Type B pancreatic cell (in vitro differentiated cells): ENCODE results near the gene ERI2. TPM values are rescaled to one million over a fixed set of nuclear protein-coding genes. Genes with fewer than 3 reads are reported as not detected.
A peak's percentile ranks its signal among the peaks of the same experiment; 100 is the strongest.
"Not testable (repeated sequence)": the region's sequence is repeated elsewhere in the genome, so short reads cannot be mapped to it uniquely, and the experiment has no call there.

Experiments used
- DNase-seq: peaks from one replicate; pipeline ENCODE4 v3.0.0; 2021; ENCODE audit warnings: mixed read lengths; ENCODE audit not compliant: unreplicated experiment; ENCODE audit errors: extremely low spot score
- H3K27ac Mint-ChIP-seq: 2 replicates; pipeline ENCODE4 v1.8.0; 2021; ENCODE audit warnings: mild to moderate bottlenecking, mixed read lengths
- H3K27me3 Mint-ChIP-seq: 2 replicates; pipeline ENCODE4 v1.8.0; 2021; ENCODE audit warnings: mixed read lengths
- H3K36me3 Mint-ChIP-seq: 2 replicates; pipeline ENCODE4 v1.8.0; 2021; ENCODE audit warnings: mixed read lengths
- H3K4me1 Mint-ChIP-seq: one replicate; pipeline ENCODE4 v1.8.0; 2021; ENCODE audit warnings: mixed read lengths; ENCODE audit not compliant: unreplicated experiment
- H3K4me3 Mint-ChIP-seq: 2 replicates; pipeline ENCODE4 v1.8.0; 2021; ENCODE audit warnings: mild to moderate bottlenecking, mixed read lengths
- H3K9me3 Mint-ChIP-seq: 2 replicates; pipeline ENCODE4 v1.8.0; 2021; ENCODE audit warnings: mixed read lengths
- CTCF ChIP-seq: fragments of 200-600 bp; sonication (generic); conservative IDR thresholded peaks from 2 replicates; pipeline ENCODE4 v1.5.0; 2021; ENCODE audit warnings: antibody characterized with exemption, mild to moderate bottlenecking
- total RNA-seq: library from RNA; stranded (reverse); gene quantifications from 2 replicates; pipeline ENCODE4 v1.2.1, GENCODE V29; 2021; ENCODE audit warnings: low replicate concordance

ERI2 gene
- total RNA-seq, 1 donor from 2014 or later: 35.9 TPM

- no peak overlapping the region for H3K27ac Mint-ChIP-seq
- no peaks in the 10 kb centered on the region for H3K9me3 Mint-ChIP-seq
- no peak for DNase-seq
These were observed 8.5 kb upstream of the ERI2 start for GRCh38 chr16:20814784-20815183.

GRCh38 chr16:20812510-20812909 lies 6.2 kb upstream of the ERI2 start:
- no peak for TF ChIP-seq CTCF
- Mint-ChIP-seq H3K4me3 (no peak overlapping the region), H3K36me3 (peaks cover 7% of the 10 kb centered on the region), H3K4me1 (peaks cover 5% of the 10 kb centered on the region), H3K27me3 (no peaks in the 10 kb centered on the region), H3K9me3 (no peaks in the 10 kb centered on the region), H3K27ac (no peak overlapping the region)
- DNase-seq: no peak

More at GRCh38 chr16:20814784-20815183, 8.5 kb upstream of the ERI2 start:
- Mint-ChIP-seq H3K4me3 (no peak overlapping the region), H3K27me3 (no peaks in the 10 kb centered on the region), H3K36me3 (peaks cover 7% of the 10 kb centered on the region), H3K4me1 (peaks cover 5% of the 10 kb centered on the region)
- no peak for TF ChIP-seq CTCF

GRCh38 chr16:20811889-20812439 lies 5.7 kb upstream of the ERI2 start:
- no peak overlapping the region for H3K4me3 Mint-ChIP-seq
- H3K27me3 Mint-ChIP-seq: no peaks in the 10 kb centered on the region
- no peak overlapping the region for H3K27ac Mint-ChIP-seq
- no peaks in the 10 kb centered on the region for H3K9me3 Mint-ChIP-seq
- peaks cover 5% of the 10 kb centered on the region for H3K4me1 Mint-ChIP-seq
- no peak for TF ChIP-seq CTCF
- peaks cover 3% of the 10 kb centered on the region for H3K36me3 Mint-ChIP-seq
- no peak for DNase-seq

GRCh38 chr16:20807862-20808261 lies 1.6 kb upstream of the ERI2 start:
- Mint-ChIP-seq H3K4me3 (peak overlapping the region; percentile 97), H3K27me3 (no peaks in the 10 kb centered on the region), H3K36me3 (no peaks in the 10 kb centered on the region), H3K4me1 (peaks cover 10% of the 10 kb centered on the region), H3K9me3 (no peaks in the 10 kb centered on the region), H3K27ac (peak overlapping the region; percentile 65)
- no peak for DNase-seq
- no peak for TF ChIP-seq CTCF

- not testable (repeated sequence) for H3K9me3 Mint-ChIP-seq, DNase-seq, H3K4me1 Mint-ChIP-seq, H3K36me3 Mint-ChIP-seq, H3K27me3 Mint-ChIP-seq
- Mint-ChIP-seq H3K27ac (peak overlapping the region; percentile 94), H3K4me3 (peak overlapping the region; percentile 97)
These were observed 546 bp downstream of the ERI2 start for GRCh38 chr16:20805684-20806167.

GRCh38 chr16:20803561-20804214 lies 2.6 kb downstream of the ERI2 start:
- Mint-ChIP-seq H3K27ac (peak overlapping the region; percentile 60), H3K4me3 (peak overlapping the region; percentile 41), H3K4me1 (peaks cover 5% of the 10 kb centered on the region), H3K27me3 (no peaks in the 10 kb centered on the region), H3K36me3 (peaks cover 5% of the 10 kb centered on the region), H3K9me3 (no peaks in the 10 kb centered on the region)
- TF ChIP-seq CTCF: no peak
- DNase-seq: no peak
